ENCODE results near the gene ZNRF2. TPM values are rescaled to one million over a fixed set of nuclear protein-coding genes. Genes with fewer than 3 reads are reported as not detected.
"Not testable (repeated sequence)": the region's sequence is repeated elsewhere in the genome, so short reads cannot be mapped to it uniquely, and the experiment has no call there.

The ZNRF2 gene
- total RNA-seq, 4 donors from 2014 or later, result 23.8 to 39.3 (median 34.6) TPM

GRCh38 chr7:30379741-30380140, 95.3 kb downstream of the ZNRF2 start:
- peaks cover 6% of the 10 kb centered on the region for H3K9me3 ChIP-seq
- no peak overlapping the region for H3K4me3 ChIP-seq
- DNase-seq (ENCODE audit: low spot score in 2 of 2), result no peak
- no peaks in the 10 kb centered on the region for H3K27me3 ChIP-seq
- no peaks in the 10 kb centered on the region for H3K4me1 ChIP-seq
- 75% methylated on average over 4 of the region's 4 CpGs for WGBS
- TF ChIP-seq EP300 (IDR thresholded peaks at IDR 0.05) (no peak), POLR2A (IDR thresholded peaks at IDR 0.05) (no peak), CTCF (IDR thresholded peaks at IDR 0.05) (no peak), POLR2AphosphoS5 (IDR thresholded peaks at IDR 0.05) (no peak)
- H3K36me3 ChIP-seq, result no peaks in the 10 kb centered on the region
- no peak overlapping the region for H3K27ac ChIP-seq

- no peak overlapping the region for H3K4me3 ChIP-seq
- no peaks in the 10 kb centered on the region for H3K36me3 ChIP-seq
- no peak overlapping the region for H3K27ac ChIP-seq
- H3K27me3 ChIP-seq, result no peaks in the 10 kb centered on the region
- no peak for DNase-seq (ENCODE audit: low spot score in 2 of 2)
- 92% methylated on average over 2 of the region's 2 CpGs for WGBS
- peaks cover 6% of the 10 kb centered on the region for H3K9me3 ChIP-seq
- no peaks in the 10 kb centered on the region for H3K4me1 ChIP-seq
- TF ChIP-seq POLR2AphosphoS5 (IDR thresholded peaks at IDR 0.05), result no peak
- TF ChIP-seq CTCF (IDR thresholded peaks at IDR 0.05), result no peak
- TF ChIP-seq POLR2A (IDR thresholded peaks at IDR 0.05), result no peak
- TF ChIP-seq EP300 (IDR thresholded peaks at IDR 0.05), result no peak
These were observed 95.9 kb downstream of the ZNRF2 start for GRCh38 chr7:30380294-30380693.

- H3K36me3 ChIP-seq; DNase-seq (ENCODE audit: low spot score in 2 of 2); H3K27me3 ChIP-seq; H3K4me3 ChIP-seq; H3K27ac ChIP-seq; H3K9me3 ChIP-seq; H3K4me1 ChIP-seq: not testable (repeated sequence)
- WGBS, result 89% methylated on average over 4 of the region's 4 CpGs
These were observed 96.4 kb downstream of the ZNRF2 start for GRCh38 chr7:30380824-30381223.

- peaks cover 6% of the 10 kb centered on the region for H3K9me3 ChIP-seq
- no peaks in the 10 kb centered on the region for H3K27me3 ChIP-seq
- no peaks in the 10 kb centered on the region for H3K36me3 ChIP-seq
- WGBS, result 97% methylated on average over 1 of the region's 1 CpG
- H3K27ac ChIP-seq, result no peak overlapping the region
- H3K4me3 ChIP-seq, result no peak overlapping the region
- TF ChIP-seq POLR2AphosphoS5 (IDR thresholded peaks at IDR 0.05), result no peak
- TF ChIP-seq POLR2A (IDR thresholded peaks at IDR 0.05), result no peak
- TF ChIP-seq CTCF (IDR thresholded peaks at IDR 0.05), result no peak
- no peak for TF ChIP-seq EP300 (IDR thresholded peaks at IDR 0.05)
- no peaks in the 10 kb centered on the region for H3K4me1 ChIP-seq
- DNase-seq (ENCODE audit: low spot score in 2 of 2), result no peak
These were observed 98.2 kb downstream of the ZNRF2 start for GRCh38 chr7:30382607-30383006.

- Histone ChIP-seq H3K27ac (no peak overlapping the region), H3K27me3 (no peaks in the 10 kb centered on the region), H3K36me3 (no peaks in the 10 kb centered on the region), H3K9me3 (no peaks in the 10 kb centered on the region), H3K4me1 (peaks cover 5% of the 10 kb centered on the region), H3K4me3 (no peak overlapping the region)
- TF ChIP-seq EP300 (IDR thresholded peaks at IDR 0.05), result no peak
- no peak for TF ChIP-seq POLR2AphosphoS5 (IDR thresholded peaks at IDR 0.05)
- TF ChIP-seq CTCF (IDR thresholded peaks at IDR 0.05), result no peak
- no peak for TF ChIP-seq POLR2A (IDR thresholded peaks at IDR 0.05)
- 89% methylated on average over 3 of the region's 3 CpGs for WGBS
- no peak for DNase-seq (ENCODE audit: low spot score in 2 of 2)
These were observed 105.4 kb downstream of the ZNRF2 start for GRCh38 chr7:30389791-30390190.
